ENCODE data around the gene QDPR. TPM values are rescaled to one million over a fixed set of nuclear protein-coding genes. Genes with fewer than 3 reads are reported as not detected.

Gene QDPR
- total RNA-seq, 2 experiments from 2014 or later, result 26.8 TPM

- no peak overlapping the region for H3K4me3 Mint-ChIP-seq
- POLR2A ChIA-PET, result no interaction called here
- H3K27me3 Mint-ChIP-seq, result peaks cover 23% of the 10 kb centered on the region
- CTCF ChIA-PET, result interaction anchor here (1.1 kb wide), 1 partner anchor 31 kb away, joined by 5 read pairs; no protein-coding TSS in a partner anchor
- DNase-seq, result no peak
- H3K9me3 Mint-ChIP-seq, result no peaks in the 10 kb centered on the region
- no peak overlapping the region for H3K27ac Mint-ChIP-seq
- H3K36me3 Mint-ChIP-seq (ENCODE audit: low read depth), result no peaks in the 10 kb centered on the region
- peaks cover 4% of the 10 kb centered on the region for H3K4me1 Mint-ChIP-seq
Observed at GRCh38 chr4:17517664-17518063, 5.8 kb upstream of the QDPR start.

- no peak overlapping the region for H3K4me3 Mint-ChIP-seq
- peaks cover 9% of the 10 kb centered on the region for H3K4me1 Mint-ChIP-seq
- no peaks in the 10 kb centered on the region for H3K36me3 Mint-ChIP-seq (ENCODE audit: low read depth)
- peaks cover 23% of the 10 kb centered on the region for H3K27me3 Mint-ChIP-seq
- CTCF ChIA-PET, result interaction anchor here (1.1 kb wide), 1 partner anchor 32 kb away, joined by 5 read pairs; no protein-coding TSS in a partner anchor
- no peak overlapping the region for H3K27ac Mint-ChIP-seq
- DNase-seq, result no peak
- no peaks in the 10 kb centered on the region for H3K9me3 Mint-ChIP-seq
- POLR2A ChIA-PET, result no interaction called here
Observed at GRCh38 chr4:17516980-17517379, 5.1 kb upstream of the QDPR start.

GRCh38 chr4:17515445-17516407, 3.8 kb upstream of the QDPR start:
- no peaks in the 10 kb centered on the region for H3K9me3 Mint-ChIP-seq
- H3K27me3 Mint-ChIP-seq, result peaks cover 18% of the 10 kb centered on the region
- no peak overlapping the region for H3K4me3 Mint-ChIP-seq

GRCh38 chr4:17514865-17515264, 3.0 kb upstream of the QDPR start, which contains the start of gene CLRN2:
TSS of gene CLRN2 (plus strand) at chr4:17515165. CDS start at chr4:17515267, 102 bp downstream.
- Mint-ChIP-seq H3K36me3 (ENCODE audit: low read depth) (peaks cover 3% of the 10 kb centered on the region), H3K27me3 (peaks cover 15% of the 10 kb centered on the region), H3K4me1 (peaks cover 22% of the 10 kb centered on the region), H3K27ac (no peak within 1 kb of the TSS), H3K4me3 (no peak within 1 kb of the TSS), H3K9me3 (no peaks in the 10 kb centered on the region)
- no peak for DNase-seq
- ChIA-PET CTCF (no interaction called here), POLR2A (no interaction called here)

More at GRCh38 chr4:17515445-17516407, 3.8 kb upstream of the QDPR start:
- Mint-ChIP-seq H3K36me3 (ENCODE audit: low read depth) (no peaks in the 10 kb centered on the region), H3K27ac (no peak overlapping the region), H3K4me1 (peaks cover 14% of the 10 kb centered on the region)
- ChIA-PET POLR2A (no interaction called here), CTCF (no interaction called here)
- no peak for DNase-seq

GRCh38 chr4:17512973-17513665, 1.2 kb upstream of the QDPR start:
- ChIA-PET CTCF (interaction anchor here (0.6 to 1.5 kb wide), 8 partner anchors 9 to 1941 kb away, joined by 3 to 5 read pairs (median 3); no protein-coding TSS in a partner anchor), POLR2A (no interaction called here)
- no peak overlapping the region for H3K27ac Mint-ChIP-seq

GRCh38 chr4:17511509-17511949, 361 bp downstream of the QDPR start:
- peaks cover 10% of the 10 kb centered on the region for H3K36me3 Mint-ChIP-seq (ENCODE audit: low read depth)
- no peaks in the 10 kb centered on the region for H3K9me3 Mint-ChIP-seq
- CTCF ChIA-PET, result interaction anchor here (1.1 kb wide), 1 partner anchor 148 kb away, joined by 3 read pairs; no protein-coding TSS in a partner anchor
- POLR2A ChIA-PET, result no interaction called here
- H3K27ac Mint-ChIP-seq, result peak overlapping the region; percentile 93
- peaks cover 27% of the 10 kb centered on the region for H3K4me1 Mint-ChIP-seq
- peak overlapping the region; percentile 90 for H3K4me3 Mint-ChIP-seq
- DNase-seq, result peak; percentile 57
- H3K27me3 Mint-ChIP-seq, result peaks cover 4% of the 10 kb centered on the region

More at GRCh38 chr4:17512973-17513665, 1.2 kb upstream of the QDPR start:
- Mint-ChIP-seq H3K27me3 (peaks cover 10% of the 10 kb centered on the region), H3K9me3 (no peaks in the 10 kb centered on the region), H3K36me3 (ENCODE audit: low read depth) (peaks cover 6% of the 10 kb centered on the region), H3K4me1 (peaks cover 27% of the 10 kb centered on the region), H3K4me3 (peak overlapping the region; percentile 90)
- no peak for DNase-seq

GRCh38 chr4:17511051-17511450, 839 bp downstream of the QDPR start:
- H3K27me3 Mint-ChIP-seq, result peaks cover 3% of the 10 kb centered on the region
- peaks cover 10% of the 10 kb centered on the region for H3K36me3 Mint-ChIP-seq (ENCODE audit: low read depth)
- H3K9me3 Mint-ChIP-seq, result no peaks in the 10 kb centered on the region
- H3K27ac Mint-ChIP-seq, result peak overlapping the region; percentile 93
- no peak for DNase-seq
- H3K4me3 Mint-ChIP-seq, result peak overlapping the region; percentile 90
- ChIA-PET POLR2A (no interaction called here), CTCF (interaction anchor here (1.5 kb wide), 1 partner anchor 13 kb away, joined by 3 read pairs; no protein-coding TSS in a partner anchor)
- H3K4me1 Mint-ChIP-seq, result peaks cover 27% of the 10 kb centered on the region

- POLR2A ChIA-PET, result no interaction called here
- CTCF ChIA-PET, result interaction anchor here (1.3 to 1.5 kb wide), 3 partner anchors 13 to 39 kb away, joined by 3 to 4 read pairs (median 4); no protein-coding TSS in a partner anchor
- Mint-ChIP-seq H3K36me3 (ENCODE audit: low read depth) (peaks cover 13% of the 10 kb centered on the region), H3K27me3 (peaks cover 3% of the 10 kb centered on the region), H3K4me1 (peaks cover 27% of the 10 kb centered on the region), H3K9me3 (no peaks in the 10 kb centered on the region), H3K4me3 (peak overlapping the region; percentile 90), H3K27ac (no peak overlapping the region)
- no peak for DNase-seq
Observed at GRCh38 chr4:17510582-17510981, 1.3 kb downstream of the QDPR start.

GRCh38 chr4:17504081-17504480, 7.8 kb downstream of the QDPR start:
- ChIA-PET CTCF (interaction anchor here (1.0 kb wide), 2 partner anchors 9 kb away, joined by 3 read pairs; no protein-coding TSS in a partner anchor), POLR2A (no interaction called here)
- Mint-ChIP-seq H3K4me1 (peaks cover 14% of the 10 kb centered on the region), H3K27ac (no peak overlapping the region), H3K36me3 (ENCODE audit: low read depth) (peaks cover 43% of the 10 kb centered on the region), H3K27me3 (no peaks in the 10 kb centered on the region), H3K4me3 (no peak overlapping the region), H3K9me3 (no peaks in the 10 kb centered on the region)
- DNase-seq, result no peak

- no peak overlapping the region for H3K4me3 Mint-ChIP-seq
- H3K4me1 Mint-ChIP-seq, result peaks cover 14% of the 10 kb centered on the region
- no peak overlapping the region for H3K27ac Mint-ChIP-seq
- no peaks in the 10 kb centered on the region for H3K9me3 Mint-ChIP-seq
- H3K27me3 Mint-ChIP-seq, result no peaks in the 10 kb centered on the region
- CTCF ChIA-PET, result no interaction called here
- peaks cover 41% of the 10 kb centered on the region for H3K36me3 Mint-ChIP-seq (ENCODE audit: low read depth)
- POLR2A ChIA-PET, result no interaction called here
- no peak for DNase-seq
Observed at GRCh38 chr4:17502756-17503155, 9.1 kb downstream of the QDPR start.

GRCh38 chr4:17500574-17500973, 11.3 kb downstream of the QDPR start:
- Mint-ChIP-seq H3K27me3 (no peaks in the 10 kb centered on the region), H3K36me3 (ENCODE audit: low read depth) (peaks cover 34% of the 10 kb centered on the region), H3K27ac (no peak overlapping the region), H3K9me3 (no peaks in the 10 kb centered on the region), H3K4me1 (peaks cover 14% of the 10 kb centered on the region), H3K4me3 (no peak overlapping the region)
- no peak for DNase-seq
- ChIA-PET CTCF (no interaction called here), POLR2A (no interaction called here)

- H3K27ac Mint-ChIP-seq, result no peak overlapping the region
- H3K4me3 Mint-ChIP-seq, result no peak overlapping the region
- no peak for DNase-seq
- H3K27me3 Mint-ChIP-seq, result no peaks in the 10 kb centered on the region
- H3K36me3 Mint-ChIP-seq (ENCODE audit: low read depth), result peaks cover 25% of the 10 kb centered on the region
- ChIA-PET CTCF (interaction anchor here (0.5 to 1.4 kb wide), 3 partner anchors 12 to 173 kb away, joined by 3 read pairs; no protein-coding TSS in a partner anchor), POLR2A (no interaction called here)
- H3K9me3 Mint-ChIP-seq, result no peaks in the 10 kb centered on the region
- peaks cover 12% of the 10 kb centered on the region for H3K4me1 Mint-ChIP-seq
Observed at GRCh38 chr4:17497890-17498523, 13.9 kb downstream of the QDPR start.

All from activated CD4-positive, alpha-beta T cell treated with anti-CD3 and anti-CD28 coated beads, Interleukin-2, amount 10 ng/mL, durations not matched to agents 7 days and 5 days (primary cell).